Colonic mucosa (tissue), 4 donors: ENCODE data around the gene TTYH3. TPM values are rescaled to one million over a fixed set of nuclear protein-coding genes. Genes with fewer than 3 reads are reported as not detected.

ENCODE experiments used
- DNase-seq: peaks from one replicate; pipeline ENCODE4 v3.0.0-alpha.2; 2020
- H3K27ac ChIP-seq: fragments of 200-600 bp; one replicate; pipeline ENCODE4 v1.8.0; 2021
- H3K27me3 ChIP-seq: fragments of 200-600 bp; one replicate; pipeline ENCODE4 v1.8.0; 2021
- H3K36me3 ChIP-seq: fragments of 200-600 bp; one replicate; pipeline ENCODE4 v1.8.0; 2021
- H3K4me1 ChIP-seq: fragments of 200-600 bp; one replicate; pipeline ENCODE4 v1.8.0; 2021; ENCODE audit warnings: mild to moderate bottlenecking
- H3K4me3 ChIP-seq: fragments of 200-600 bp; one replicate; pipeline ENCODE4 v1.8.0; 2021
- H3K9ac ChIP-seq, 2 donors: one replicate each; pipeline ENCODE4 v1.7.0; 2013; ENCODE audit warnings: control low read depth in 2 of 2, low read depth in 2 of 2, low read length in 2 of 2
- H3K9me3 ChIP-seq: fragments of 200-600 bp; one replicate; pipeline ENCODE4 v1.8.0; 2021
- intact Hi-C: fragments of 100-400 bp; cut with DNase I; formaldehyde crosslinking; loops from one replicate; pipeline ENCODE4 v1.14.1; 2022
- total RNA-seq, 2 donors: library from RNA; stranded (reverse); fragmentation: NEBNext Ultra II Directional in 1 of 2; extraction: Animal tissue kit (Norgen Biotek cat#: 25700) in 1 of 2; gene quantifications; one replicate each; pipeline ENCODE4 v1.2.1, GENCODE V29; 2021
- TF ChIP-seq, protein P1 (sequence below): fragments of 200-600 bp; IDR thresholded peaks from one replicate; pipeline ENCODE4 v1.8.0; 2022; ENCODE audit warnings: antibody characterized with exemption, mild to moderate bottlenecking
- donor health status: healthy.
- donor health status: DM: no; HTN: no; CAD: no.
- donor health status: DM: no; HTN: no; CAD: no.

Gene TTYH3
- total RNA-seq, 2 donors from 2014 or later, result 50.0 to 59.5 TPM

DNA sequence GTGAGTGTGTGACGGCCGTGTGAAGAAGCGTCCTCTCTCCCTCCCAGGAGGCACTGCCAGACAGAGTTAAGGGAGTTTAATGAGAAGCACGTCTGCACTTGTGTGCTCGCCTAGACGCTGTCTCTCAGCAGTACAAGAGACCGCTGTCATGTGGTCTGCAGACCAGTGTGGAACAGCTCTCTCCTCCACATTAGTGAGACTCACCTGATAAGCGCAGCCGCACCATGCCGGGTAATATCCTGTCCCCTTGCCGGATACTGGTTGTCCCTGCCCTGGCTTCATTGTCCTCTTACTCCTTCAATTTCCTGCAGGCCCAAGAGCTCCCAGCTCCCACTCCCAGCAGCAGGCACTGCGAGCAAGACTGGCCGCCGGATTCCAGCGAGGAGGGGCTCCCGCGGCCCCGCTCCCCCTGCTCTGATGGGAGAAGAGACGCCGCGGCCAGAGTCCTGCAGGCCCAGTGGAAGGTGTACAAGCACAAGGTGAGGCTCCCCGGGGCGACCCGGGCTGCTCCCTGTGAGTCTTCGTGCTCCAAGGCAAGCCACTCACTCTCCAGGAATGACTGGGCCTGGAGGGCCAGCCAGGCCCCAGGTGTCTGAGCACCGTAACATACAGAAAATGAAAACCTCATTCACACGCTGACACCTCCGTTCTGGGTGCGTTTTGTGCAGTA is 33.5 kb upstream of the TTYH3 start:
- Histone ChIP-seq H3K36me3 (no peaks in the 10 kb centered on the region), H3K27me3 (no peaks in the 10 kb centered on the region), H3K9me3 (no peaks in the 10 kb centered on the region), H3K4me1 (no peaks in the 10 kb centered on the region), H3K4me3 (no peak overlapping the region), H3K27ac (no peak overlapping the region), H3K9ac (no peak overlapping the region)
- TF ChIP-seq, protein P1, sequence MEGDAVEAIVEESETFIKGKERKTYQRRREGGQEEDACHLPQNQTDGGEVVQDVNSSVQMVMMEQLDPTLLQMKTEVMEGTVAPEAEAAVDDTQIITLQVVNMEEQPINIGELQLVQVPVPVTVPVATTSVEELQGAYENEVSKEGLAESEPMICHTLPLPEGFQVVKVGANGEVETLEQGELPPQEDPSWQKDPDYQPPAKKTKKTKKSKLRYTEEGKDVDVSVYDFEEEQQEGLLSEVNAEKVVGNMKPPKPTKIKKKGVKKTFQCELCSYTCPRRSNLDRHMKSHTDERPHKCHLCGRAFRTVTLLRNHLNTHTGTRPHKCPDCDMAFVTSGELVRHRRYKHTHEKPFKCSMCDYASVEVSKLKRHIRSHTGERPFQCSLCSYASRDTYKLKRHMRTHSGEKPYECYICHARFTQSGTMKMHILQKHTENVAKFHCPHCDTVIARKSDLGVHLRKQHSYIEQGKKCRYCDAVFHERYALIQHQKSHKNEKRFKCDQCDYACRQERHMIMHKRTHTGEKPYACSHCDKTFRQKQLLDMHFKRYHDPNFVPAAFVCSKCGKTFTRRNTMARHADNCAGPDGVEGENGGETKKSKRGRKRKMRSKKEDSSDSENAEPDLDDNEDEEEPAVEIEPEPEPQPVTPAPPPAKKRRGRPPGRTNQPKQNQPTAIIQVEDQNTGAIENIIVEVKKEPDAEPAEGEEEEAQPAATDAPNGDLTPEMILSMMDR, result no peak
- intact Hi-C loops, result no loop called here
- no peak for DNase-seq

DNA sequence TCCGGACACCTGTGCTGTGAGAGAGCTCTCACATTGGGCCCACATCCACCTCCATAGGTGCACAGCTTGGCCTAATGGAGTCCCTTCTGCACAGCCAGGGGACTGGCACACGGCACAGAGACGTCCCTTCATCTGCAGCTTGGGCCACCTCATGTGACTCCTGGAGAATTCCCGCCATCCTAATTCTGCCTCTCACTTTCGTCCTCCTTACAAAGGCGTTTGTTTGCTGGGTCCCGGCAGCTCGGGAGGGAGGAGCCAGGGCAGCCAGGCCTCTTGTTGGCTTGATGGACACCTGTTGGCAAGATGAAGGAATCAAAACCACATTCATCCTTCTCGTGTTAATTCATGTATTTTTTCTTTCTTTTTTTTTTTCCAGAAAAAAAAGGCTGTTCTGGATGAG is 30.7 kb upstream of the TTYH3 start:
- H3K9me3 ChIP-seq, result no peaks in the 10 kb centered on the region
- DNase-seq, result no peak

DNA sequence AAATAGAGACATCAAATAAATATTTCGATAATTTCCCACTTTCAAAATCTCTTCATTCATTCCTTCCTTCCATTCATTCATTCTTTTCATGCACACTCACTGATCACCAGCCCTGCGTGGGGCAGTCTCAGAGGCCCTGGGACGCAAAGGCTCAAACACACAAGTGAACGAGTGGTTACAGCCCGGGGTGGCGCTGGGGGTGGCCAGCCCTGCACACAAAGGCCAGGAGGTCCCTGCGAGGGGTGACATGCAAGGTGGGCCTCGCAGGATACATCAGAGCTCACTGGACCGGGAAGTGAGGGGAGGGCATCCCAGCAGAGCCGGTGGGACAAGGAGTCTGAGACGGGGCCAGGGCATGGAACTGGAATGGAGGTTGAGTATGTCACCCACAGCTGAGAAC is 29.9 kb upstream of the TTYH3 start:
- TF ChIP-seq, protein P1, result no peak
- Histone ChIP-seq H3K9me3 (no peaks in the 10 kb centered on the region), H3K9ac (no peak overlapping the region), H3K27me3 (no peaks in the 10 kb centered on the region), H3K4me3 (no peak overlapping the region), H3K27ac (no peak overlapping the region), H3K4me1 (no peaks in the 10 kb centered on the region), H3K36me3 (no peaks in the 10 kb centered on the region)
- intact Hi-C loops, result no loop called here
- no peak for DNase-seq

More for the DNA sequence above, 30.7 kb upstream of the TTYH3 start:
- H3K4me3 ChIP-seq, result no peak overlapping the region
- H3K4me1 ChIP-seq, result no peaks in the 10 kb centered on the region
- H3K27ac ChIP-seq, result no peak overlapping the region
- no peaks in the 10 kb centered on the region for H3K36me3 ChIP-seq
- intact Hi-C loops, result no loop called here
- no peak overlapping the region for H3K9ac ChIP-seq
- H3K27me3 ChIP-seq, result no peaks in the 10 kb centered on the region
- TF ChIP-seq, protein P1, result no peak

GRCh38 chr7:2602406-2603043 is 29.3 kb upstream of the TTYH3 start:
- Histone ChIP-seq H3K9me3 (no peaks in the 10 kb centered on the region), H3K27me3 (no peaks in the 10 kb centered on the region), H3K4me1 (no peaks in the 10 kb centered on the region), H3K36me3 (no peaks in the 10 kb centered on the region), H3K27ac (no peak overlapping the region), H3K4me3 (no peak overlapping the region), H3K9ac (no peak overlapping the region)
- TF ChIP-seq, protein P1, result no peak
- intact Hi-C loops, result no loop called here
- DNase-seq, result no peak

DNA sequence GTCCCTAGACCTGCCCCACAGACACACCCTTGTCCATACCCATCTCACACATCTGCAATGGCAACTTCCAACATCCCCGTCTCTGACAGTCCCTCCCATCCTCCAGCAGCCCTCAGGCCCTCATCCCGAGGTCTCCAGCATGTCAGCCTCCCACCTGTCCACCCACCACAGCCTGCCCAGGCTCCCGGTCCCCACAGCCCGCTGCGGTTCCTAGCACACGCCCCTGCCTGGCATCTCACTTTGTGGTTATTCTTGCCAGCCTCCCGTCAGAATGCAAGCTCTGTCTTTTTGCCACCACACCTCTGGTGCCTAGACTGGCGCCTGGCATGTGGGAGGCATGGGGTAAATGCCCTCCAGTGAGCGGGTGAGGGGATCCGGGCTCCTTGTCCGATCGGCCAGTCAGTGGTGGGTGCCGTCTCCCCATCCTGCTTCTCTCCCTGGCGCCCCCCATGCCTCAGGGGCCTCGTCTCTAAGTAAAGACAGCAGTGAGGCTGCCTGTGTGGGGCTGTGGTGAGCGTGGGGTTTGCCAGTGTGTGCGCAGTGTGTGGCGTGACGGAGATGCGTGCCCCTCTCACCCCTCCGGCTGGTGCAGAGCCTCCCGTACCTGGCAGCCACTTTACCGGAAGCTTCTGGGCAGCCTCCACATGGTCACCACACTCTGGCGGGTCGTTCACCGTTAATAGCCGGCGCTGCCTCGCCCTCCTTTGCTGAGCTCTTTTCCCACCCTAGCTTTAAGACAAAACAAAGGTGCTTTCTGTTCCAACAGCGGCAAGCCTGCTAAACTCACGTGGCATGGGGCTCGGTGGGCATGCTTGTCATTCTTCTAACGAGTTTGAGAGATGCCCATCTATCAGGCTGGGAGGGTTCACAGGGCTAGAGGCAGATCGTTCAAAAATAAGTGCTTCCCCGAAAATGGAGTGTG is 28.5 kb upstream of the TTYH3 start:
- intact Hi-C loops, result no loop called here
- no peak overlapping the region for H3K27ac ChIP-seq
- H3K9me3 ChIP-seq, result no peaks in the 10 kb centered on the region
- no peak overlapping the region for H3K4me3 ChIP-seq
- no peaks in the 10 kb centered on the region for H3K27me3 ChIP-seq
- no peaks in the 10 kb centered on the region for H3K4me1 ChIP-seq
- DNase-seq, result no peak
- H3K36me3 ChIP-seq, result no peaks in the 10 kb centered on the region
- no peak overlapping the region for H3K9ac ChIP-seq
- TF ChIP-seq, protein P1, result no peak
